Hepatocyte (in vitro differentiated cells): ENCODE data around the gene S100A2.

ENCODE experiments used
- EZH2 ChIP-seq: fragments of 200-600 bp; sonication (generic); IDR thresholded peaks from 2 replicates; pipeline ENCODE4 v1.6.1; 2016; ENCODE audit warnings: antibody characterized with exemption, mild to moderate bottlenecking, borderline replicate concordance
- EZH2phosphoT487 ChIP-seq: fragments of 200-600 bp; sonication (generic); IDR thresholded peaks from one replicate; pipeline ENCODE4 v1.6.1; 2018; ENCODE audit warnings: antibody characterized with exemption, mild to moderate bottlenecking, low read depth, moderate library complexity; ENCODE audit not compliant: unreplicated experiment, severe bottlenecking
- TF ChIP-seq, protein P1 (sequence below): fragments of 200-600 bp; sonication (generic); IDR thresholded peaks from 2 replicates; pipeline ENCODE4 v1.5.1; 2016; ENCODE audit warnings: antibody characterized with exemption, mild to moderate bottlenecking; ENCODE audit not compliant: poor library complexity

DNA sequence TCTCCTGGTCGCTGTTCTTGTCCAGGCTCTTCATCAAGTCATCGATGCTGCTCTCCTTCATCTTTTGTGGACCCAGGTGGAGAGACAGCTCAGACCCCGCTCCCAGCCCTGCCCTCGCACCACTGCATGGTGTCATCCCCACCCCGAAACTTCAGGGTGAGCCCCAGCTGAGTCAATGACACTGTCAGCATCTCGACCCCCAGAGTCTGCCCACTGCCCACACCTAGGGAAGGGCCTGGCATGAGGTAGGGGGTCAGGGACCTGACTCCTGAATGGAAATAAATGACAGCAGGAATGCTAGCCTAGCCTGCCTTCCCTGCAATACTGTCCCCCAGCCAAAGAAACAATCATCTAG lies 28.3 kb downstream of the S100A2 start:
- TF ChIP-seq, protein P1, sequence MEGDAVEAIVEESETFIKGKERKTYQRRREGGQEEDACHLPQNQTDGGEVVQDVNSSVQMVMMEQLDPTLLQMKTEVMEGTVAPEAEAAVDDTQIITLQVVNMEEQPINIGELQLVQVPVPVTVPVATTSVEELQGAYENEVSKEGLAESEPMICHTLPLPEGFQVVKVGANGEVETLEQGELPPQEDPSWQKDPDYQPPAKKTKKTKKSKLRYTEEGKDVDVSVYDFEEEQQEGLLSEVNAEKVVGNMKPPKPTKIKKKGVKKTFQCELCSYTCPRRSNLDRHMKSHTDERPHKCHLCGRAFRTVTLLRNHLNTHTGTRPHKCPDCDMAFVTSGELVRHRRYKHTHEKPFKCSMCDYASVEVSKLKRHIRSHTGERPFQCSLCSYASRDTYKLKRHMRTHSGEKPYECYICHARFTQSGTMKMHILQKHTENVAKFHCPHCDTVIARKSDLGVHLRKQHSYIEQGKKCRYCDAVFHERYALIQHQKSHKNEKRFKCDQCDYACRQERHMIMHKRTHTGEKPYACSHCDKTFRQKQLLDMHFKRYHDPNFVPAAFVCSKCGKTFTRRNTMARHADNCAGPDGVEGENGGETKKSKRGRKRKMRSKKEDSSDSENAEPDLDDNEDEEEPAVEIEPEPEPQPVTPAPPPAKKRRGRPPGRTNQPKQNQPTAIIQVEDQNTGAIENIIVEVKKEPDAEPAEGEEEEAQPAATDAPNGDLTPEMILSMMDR = no peak
- TF ChIP-seq EZH2 (no peak), EZH2phosphoT487 (no peak)
